MV-4-11 (cell line): ENCODE data around the gene NPR1.

Source experiments
- DNase-seq: peaks from one replicate; lab custom pipeline; 2025; lab: John Stamatoyannopoulos, UW

Gene NPR1

DNA sequence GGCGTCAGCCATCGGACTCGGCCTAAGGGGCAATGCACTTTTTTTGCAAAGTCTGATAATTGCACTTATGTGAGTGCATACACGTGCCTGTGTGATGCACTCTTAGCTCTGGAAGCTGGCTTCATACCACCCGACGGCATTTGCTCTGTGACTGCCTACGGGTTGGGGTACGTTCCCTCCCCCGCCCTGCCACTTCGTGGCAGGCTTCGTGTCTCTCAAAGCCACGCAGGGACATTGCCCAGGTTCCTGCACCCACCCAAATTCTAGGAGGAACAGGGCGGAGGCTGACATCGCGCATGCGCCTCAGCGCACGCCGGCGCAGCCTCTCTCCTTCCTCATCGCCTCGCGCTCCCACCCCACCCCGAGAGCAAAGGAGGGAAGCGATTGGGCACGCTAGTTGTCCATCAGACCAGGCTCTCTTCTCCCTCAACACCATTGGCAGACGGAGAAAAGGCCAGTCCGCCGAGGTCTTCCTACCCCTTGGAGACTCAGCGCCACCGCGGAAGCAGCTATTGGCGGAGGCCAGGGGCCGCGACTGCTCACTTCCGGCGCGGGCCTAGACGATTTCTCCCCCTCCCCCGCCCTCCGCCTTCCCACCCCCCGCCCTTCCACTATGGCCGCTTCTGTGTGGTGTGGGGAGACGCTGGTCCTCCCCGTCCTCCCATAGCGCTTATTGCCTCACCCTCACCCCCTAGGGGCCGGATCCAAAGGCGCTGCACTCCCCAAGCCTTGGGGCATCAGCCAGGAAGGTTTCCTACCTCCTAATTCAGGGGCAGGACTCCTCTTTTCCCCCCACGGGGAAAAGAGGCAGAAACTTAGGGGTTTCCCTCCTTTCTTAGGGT, 49.2 kb downstream of the NPR1 start, which contains the start of gene INTS3:
TSS of gene INTS3 (plus strand) at position 588 of the 842 bp plus-strand sequence. CDS start 585 bp downstream, outside the sequence.
- peak; percentile 100 for DNase-seq

DNA sequence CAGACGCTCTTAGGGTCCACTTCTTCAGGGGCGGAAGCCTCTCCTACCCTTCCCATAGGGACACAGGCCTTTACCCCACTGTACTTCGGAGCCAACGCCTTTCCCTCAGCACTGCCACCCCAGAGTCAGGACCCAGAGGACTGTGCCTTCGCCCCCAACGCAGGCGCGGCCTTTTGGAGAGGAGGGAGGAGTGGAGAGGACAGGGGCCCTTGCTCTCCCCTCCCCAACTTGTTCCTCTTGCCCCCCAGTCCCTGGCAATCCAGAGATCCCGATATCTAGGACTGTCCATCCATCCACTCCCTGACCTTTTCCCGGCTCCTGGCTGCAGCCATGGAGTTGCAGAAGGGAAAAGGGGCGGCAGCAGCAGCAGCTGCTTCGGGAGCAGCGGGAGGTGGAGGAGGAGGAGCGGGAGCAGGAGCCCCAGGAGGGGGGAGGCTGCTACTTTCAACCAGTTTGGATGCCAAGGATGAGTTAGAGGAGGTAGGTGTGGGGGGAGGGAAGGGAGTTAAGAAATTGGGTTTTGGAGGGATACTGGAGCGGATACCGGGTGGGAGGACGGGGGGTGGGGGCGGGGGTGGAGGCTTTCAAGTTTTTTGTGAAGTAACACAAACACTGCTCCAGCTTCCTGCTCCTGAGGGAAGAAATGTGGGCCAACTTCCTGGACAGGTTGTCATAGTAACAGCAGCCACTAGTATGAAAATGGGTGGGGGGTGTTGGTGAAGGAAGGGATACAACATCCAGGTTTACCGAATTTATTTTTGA, 50.0 kb downstream of the NPR1 start:
- peak; percentile 26 for DNase-seq

DNA sequence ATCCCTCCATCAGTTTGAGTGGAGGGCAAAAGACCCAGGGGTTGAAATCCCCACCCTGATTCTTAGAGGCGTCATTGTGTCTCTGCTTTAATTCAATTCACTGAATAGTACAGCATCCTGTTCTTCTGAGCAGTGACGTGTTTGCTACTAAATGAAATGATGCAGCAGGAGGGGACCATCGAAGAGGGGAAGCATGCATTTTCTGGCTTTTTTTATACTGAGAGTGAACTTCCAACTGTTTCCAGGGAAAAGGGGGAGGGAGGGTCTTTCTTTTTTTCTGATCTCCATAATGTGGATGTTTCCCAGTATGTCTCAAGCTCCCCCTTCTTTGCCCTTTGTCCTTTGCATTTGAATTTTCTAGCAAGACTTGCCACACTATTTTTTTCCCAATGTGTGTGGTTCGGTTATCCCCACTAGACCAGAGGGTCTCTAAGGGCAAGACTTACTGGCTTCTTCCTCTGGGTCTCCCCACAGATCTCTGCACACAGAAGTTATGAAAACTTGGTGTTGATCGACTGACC, 52.0 kb downstream of the NPR1 start:
- DNase-seq: no peak

DNA sequence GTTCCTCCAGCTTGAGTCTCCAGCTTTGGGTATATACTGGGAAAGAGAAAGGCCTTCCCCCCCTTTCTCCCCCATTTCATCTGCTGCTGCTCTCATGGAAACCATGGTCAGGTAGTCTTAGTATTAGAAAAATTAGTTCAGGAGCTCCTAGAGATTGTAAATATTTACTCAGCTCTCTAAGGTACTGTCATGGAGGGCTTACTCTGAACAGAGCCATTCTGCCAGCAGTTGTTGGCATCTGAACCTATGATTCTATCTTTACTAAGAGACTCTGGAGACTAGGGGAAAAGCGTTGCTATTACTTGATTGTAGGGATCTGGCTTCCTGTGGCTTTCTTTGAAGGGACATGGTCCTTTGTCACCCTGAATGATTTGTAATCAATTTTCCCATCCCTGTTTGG, 55.5 kb downstream of the NPR1 start:
- no peak for DNase-seq

DNA sequence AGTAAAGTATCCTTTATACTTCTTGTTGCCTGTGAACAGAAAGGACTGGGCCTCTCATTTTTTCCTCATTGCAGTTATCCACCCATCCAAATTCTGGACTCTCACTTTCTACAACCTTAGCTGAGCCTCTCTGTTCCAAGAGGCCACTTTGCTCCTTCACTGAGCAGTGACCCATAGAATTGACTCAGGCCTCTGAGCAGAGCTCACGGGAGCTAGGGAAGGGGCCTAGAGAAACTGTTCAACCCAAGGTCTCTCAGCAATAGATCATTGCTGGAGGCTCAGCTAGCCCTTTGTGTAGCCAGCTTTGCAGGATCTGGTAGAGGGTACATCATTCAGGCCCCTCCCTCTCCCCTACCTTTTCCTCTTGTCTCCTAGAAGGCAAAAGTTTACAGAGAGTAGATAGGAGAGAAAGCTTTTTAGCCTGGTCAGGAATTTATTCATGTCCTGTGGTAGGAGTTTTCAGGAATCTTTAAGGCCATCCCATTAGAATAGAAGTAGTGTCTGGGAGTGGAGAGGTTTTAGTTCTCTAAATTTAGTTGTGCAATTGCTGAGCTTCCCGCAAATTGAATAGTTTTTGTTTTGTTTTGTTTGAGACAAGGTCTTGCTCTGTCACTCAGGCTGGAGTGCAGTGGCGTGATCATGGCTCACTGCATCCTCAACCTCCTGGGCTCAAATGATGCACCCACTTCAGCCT, 56.1 kb downstream of the NPR1 start:
- DNase-seq: peak; percentile 64

DNA sequence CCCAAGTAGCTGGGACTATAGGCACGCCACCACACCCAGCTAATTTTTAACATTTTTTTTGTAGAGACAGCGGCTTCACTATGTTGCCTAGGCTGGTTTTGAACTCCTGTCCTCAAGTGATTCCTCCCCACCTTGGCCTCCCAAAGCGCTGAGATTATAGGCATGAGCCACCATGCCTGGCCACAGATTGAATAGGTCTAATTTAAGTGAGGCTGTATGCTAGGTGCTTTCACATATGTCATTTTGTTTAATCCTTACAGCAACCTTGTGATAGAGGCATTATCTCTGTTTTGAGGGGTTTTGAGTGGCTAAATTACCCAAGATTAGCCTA, 56.6 kb downstream of the NPR1 start:
- DNase-seq: no peak

DNA sequence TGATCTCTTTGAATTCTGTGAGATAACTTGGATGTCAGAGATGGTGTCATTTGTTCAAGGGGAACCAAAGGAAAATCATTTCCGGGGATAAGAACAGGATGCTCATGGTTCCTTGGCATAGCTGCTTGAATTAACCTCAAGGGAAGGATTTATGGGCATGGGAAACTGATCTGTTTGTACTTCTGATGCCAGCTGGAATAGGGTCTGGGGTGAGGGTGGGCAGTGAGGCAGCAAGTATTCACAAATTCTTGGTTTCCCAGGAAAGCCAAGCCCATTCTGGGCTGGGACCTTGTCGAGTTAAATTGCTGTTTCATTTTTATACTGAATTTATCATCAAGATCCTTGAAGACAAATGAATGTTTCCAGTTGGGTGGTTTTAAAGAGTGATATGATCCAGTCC, 63.5 kb downstream of the NPR1 start:
- no peak for DNase-seq

DNA sequence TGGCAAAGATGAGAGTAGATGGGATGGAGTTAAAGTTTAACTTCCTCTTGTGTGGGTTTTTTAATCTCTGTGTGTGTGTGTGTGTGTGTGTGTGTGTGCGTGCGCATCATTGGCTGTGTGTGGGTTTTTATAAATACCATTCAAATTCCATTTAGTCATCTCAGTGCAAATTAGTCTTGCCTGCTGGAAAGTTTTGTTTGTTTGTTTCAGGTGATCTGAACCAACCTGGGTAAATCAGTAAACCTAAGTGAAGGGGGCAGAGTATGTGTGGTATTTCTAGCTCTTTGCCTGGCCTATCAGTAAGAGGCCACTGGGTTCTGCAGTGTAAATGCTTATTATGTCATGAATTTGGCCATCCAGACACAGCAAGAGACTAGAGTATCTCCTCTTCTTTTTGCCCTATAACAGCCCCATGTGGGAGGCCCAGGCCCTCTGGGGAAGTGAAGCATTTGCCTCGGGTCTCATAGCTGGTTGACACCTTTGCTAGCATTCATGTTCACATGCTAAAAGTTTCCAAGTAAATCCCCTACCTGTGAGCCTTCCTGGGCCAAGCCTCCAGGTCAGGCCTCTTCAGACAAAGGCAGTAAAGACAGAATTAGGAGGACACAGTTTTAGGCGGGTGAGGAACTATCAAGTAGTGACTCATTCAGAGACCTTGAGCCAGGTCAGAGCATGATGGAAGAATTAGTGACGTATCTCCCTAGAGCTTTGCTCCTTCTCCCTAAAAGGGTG, 64.1 kb downstream of the NPR1 start:
- DNase-seq: peak; percentile 88
